Thoracic aorta (tissue), 2 donors: Measurements from ENCODE around the gene PARD3. TPM values are rescaled to one million over a fixed set of nuclear protein-coding genes. Genes with fewer than 3 reads are reported as not detected.

Experiments used
- ATAC-seq: fragments of 150-250 bp; one replicate; pipeline ENCODE4 v1.8.0; 2017; ENCODE audit warnings: low read depth; ENCODE audit not compliant: insufficient number of reproducible peaks, low FRiP score
- DNase-seq: peaks from one replicate; pipeline ENCODE4 v3.0.0-alpha.2; 2020; ENCODE audit warnings: low spot score
- H3K27ac ChIP-seq, 2 donors: fragments of 200-600 bp; sonication (generic); 1 replicate in 1 of 2; 2 replicates in 1 of 2; pipeline ENCODE4 v1.5.1; 2016; ENCODE audit warnings: mild to moderate bottlenecking in 2 of 2, moderate library complexity in 2 of 2
- H3K27me3 ChIP-seq: fragments of 200-600 bp; sonication (generic); replicated peaks from 2 replicates; pipeline ENCODE4 v1.6.0; 2016; ENCODE audit warnings: mild to moderate bottlenecking; ENCODE audit not compliant: insufficient read depth
- H3K36me3 ChIP-seq: fragments of 200-600 bp; sonication (generic); one replicate; pipeline ENCODE4 v1.5.1; 2016
- H3K4me1 ChIP-seq, 2 donors: fragments of 200-600 bp; sonication (generic); 1 replicate in 1 of 2; 2 replicates in 1 of 2; pipeline versions ENCODE4 v1.5.1 to v1.6.0; 2016; ENCODE audit warnings: low read depth in 2 of 2, mild to moderate bottlenecking in 1 of 2; ENCODE audit not compliant: control insufficient read depth in 1 of 2
- H3K4me3 ChIP-seq: fragments of 200-600 bp; sonication (generic); 2 replicates; pipeline ENCODE4 v1.5.1; 2016; ENCODE audit warnings: mild to moderate bottlenecking
- H3K9me3 ChIP-seq: fragments of 200-600 bp; sonication (generic); 2 replicates; pipeline ENCODE4 v1.5.1; 2016
- CTCF ChIP-seq: fragments of 200-600 bp; sonication (generic); IDR thresholded peaks from one replicate; pipeline ENCODE4 v1.5.1; 2019; ENCODE audit warnings: antibody characterized with exemption
- total RNA-seq, 2 donors: library from RNA; depleted of rRNA; stranded (reverse); fragments of >200 nt; gene quantifications; one replicate each; pipeline versions ENCODE4 v1.1.0 to v1.2.3, GENCODE V29; 2016

PARD3 gene
- total RNA-seq, 2 donors from 2014 or later, result 16.7 to 34.5 TPM

GRCh38 chr10:34426041-34426440, 389.1 kb downstream of the PARD3 start:
- TF ChIP-seq CTCF, result no peak
- H3K4me1 ChIP-seq, result no peaks in the 10 kb centered on the region

GRCh38 chr10:34423673-34424625, 391.1 kb downstream of the PARD3 start:
- no peak for DNase-seq
- Histone ChIP-seq H3K4me1 (no peaks in the 10 kb centered on the region), H3K27me3 (no peaks in the 10 kb centered on the region), H3K36me3 (no peaks in the 10 kb centered on the region), H3K9me3 (no peaks in the 10 kb centered on the region), H3K4me3 (no peak overlapping the region), H3K27ac (no peak overlapping the region)
- ATAC-seq, result no peak
- no peak for TF ChIP-seq CTCF

More at GRCh38 chr10:34426041-34426440, 389.1 kb downstream of the PARD3 start:
- no peaks in the 10 kb centered on the region for H3K27me3 ChIP-seq
- no peak overlapping the region for H3K4me3 ChIP-seq
- H3K27ac ChIP-seq, result no peak overlapping the region
- DNase-seq (no peak), ATAC-seq (no peak)
- H3K36me3 ChIP-seq, result no peaks in the 10 kb centered on the region
- no peaks in the 10 kb centered on the region for H3K9me3 ChIP-seq

- Histone ChIP-seq H3K27ac (no peak overlapping the region), H3K4me3 (no peak overlapping the region), H3K4me1 (no peaks in the 10 kb centered on the region), H3K9me3 (no peaks in the 10 kb centered on the region), H3K27me3 (no peaks in the 10 kb centered on the region), H3K36me3 (no peaks in the 10 kb centered on the region)
- DNase-seq, result no peak
- TF ChIP-seq CTCF, result no peak
- ATAC-seq, result no peak
These were observed 394.3 kb downstream of the PARD3 start for GRCh38 chr10:34420795-34421194.

GRCh38 chr10:34420273-34420672, 394.8 kb downstream of the PARD3 start:
- no peak for DNase-seq
- H3K36me3 ChIP-seq, result no peaks in the 10 kb centered on the region
- H3K27me3 ChIP-seq, result no peaks in the 10 kb centered on the region
- H3K9me3 ChIP-seq, result no peaks in the 10 kb centered on the region
- no peaks in the 10 kb centered on the region for H3K4me1 ChIP-seq
- ATAC-seq, result no peak
- TF ChIP-seq CTCF, result no peak
- no peak overlapping the region for H3K4me3 ChIP-seq
- no peak overlapping the region for H3K27ac ChIP-seq

- ATAC-seq, result no peak
- H3K4me3 ChIP-seq, result no peak overlapping the region
- no peaks in the 10 kb centered on the region for H3K27me3 ChIP-seq
- no peak for TF ChIP-seq CTCF
- DNase-seq, result no peak
- no peaks in the 10 kb centered on the region for H3K36me3 ChIP-seq
- H3K4me1 ChIP-seq, result no peaks in the 10 kb centered on the region
- no peak overlapping the region for H3K27ac ChIP-seq
- H3K9me3 ChIP-seq, result no peaks in the 10 kb centered on the region
These were observed 400.1 kb downstream of the PARD3 start for GRCh38 chr10:34415039-34415438.
